ENCODE measurements around the gene XAB2.
A peak's percentile ranks its signal among the peaks of the same experiment; 100 is the strongest.

Gene XAB2

DNA sequence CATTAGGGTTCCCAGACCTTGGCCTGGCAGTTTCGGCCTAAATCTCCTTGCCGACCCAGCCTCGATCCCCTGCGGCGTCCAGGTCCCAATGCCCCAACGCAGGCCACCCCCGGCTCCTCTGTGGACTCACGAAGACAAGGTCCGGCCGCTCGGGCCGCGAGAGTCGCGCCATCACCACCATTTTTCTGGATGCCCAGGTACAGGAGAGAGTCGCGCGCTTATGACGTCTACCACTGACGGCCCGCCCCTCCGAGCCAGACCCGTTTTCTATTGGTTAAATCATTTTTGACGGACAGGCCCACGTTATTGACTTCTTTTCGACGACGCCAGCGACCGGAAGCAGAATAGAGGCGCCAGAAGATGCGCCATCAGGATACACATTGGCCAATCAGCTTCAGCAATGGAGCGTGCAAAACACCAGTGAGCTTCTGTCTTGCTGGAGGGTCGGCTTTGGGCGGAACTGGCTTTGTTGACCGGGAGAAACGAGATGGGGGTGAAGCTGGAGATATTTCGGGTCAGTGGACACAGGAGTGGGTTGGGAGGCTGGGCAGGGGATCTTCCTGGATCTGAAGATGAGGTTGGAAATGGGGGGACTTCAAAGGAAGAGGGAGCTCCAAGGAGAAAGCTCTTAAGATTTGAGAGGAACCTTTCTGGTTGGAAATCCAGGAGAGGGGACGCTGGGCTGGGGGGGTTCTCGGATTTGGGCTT is at the start of gene XAB2, which contains the start of gene PET100:
TSS of gene XAB2 (minus strand) at position 199 of the 708 bp plus-strand sequence. CDS start at position 181, 18 bp downstream.
TSS of gene PET100 (plus strand) at position 447 of the 708 bp plus-strand sequence. CDS start at position 488, 41 bp downstream.
- DNase-seq = peak; percentile 97

DNA sequence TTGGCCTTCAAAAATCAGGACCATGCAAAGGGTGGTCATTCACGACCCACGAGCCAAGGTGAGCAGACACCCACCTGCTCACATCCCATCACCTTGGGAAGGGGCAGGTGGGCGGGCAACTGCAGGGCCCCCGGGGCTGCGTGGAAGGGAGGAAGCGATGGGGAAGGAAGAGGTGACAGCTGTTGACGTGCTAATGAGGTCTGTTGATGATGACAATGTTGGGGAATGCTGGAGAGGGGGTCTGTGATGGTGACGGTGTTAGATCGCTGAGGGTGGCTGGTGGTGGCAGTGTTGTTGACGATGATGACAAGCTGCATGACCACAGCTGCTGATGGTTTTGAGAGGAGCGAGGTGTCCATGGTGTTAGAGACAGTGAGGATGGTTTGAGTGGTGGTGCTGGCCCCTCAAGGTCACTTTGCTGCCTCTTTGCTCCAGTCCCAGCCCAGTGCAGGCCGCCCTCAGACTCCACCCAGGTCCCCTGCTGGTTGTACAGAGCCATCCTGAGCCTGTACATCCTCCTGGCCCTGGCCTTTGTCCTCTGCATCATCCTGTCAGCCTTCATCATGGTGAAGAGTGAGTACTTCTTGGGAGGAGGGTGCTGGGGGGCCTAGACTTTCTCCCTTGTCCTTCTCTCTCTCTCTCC is 48.4 kb upstream of the XAB2 start:
- no peak for DNase-seq

DNA sequence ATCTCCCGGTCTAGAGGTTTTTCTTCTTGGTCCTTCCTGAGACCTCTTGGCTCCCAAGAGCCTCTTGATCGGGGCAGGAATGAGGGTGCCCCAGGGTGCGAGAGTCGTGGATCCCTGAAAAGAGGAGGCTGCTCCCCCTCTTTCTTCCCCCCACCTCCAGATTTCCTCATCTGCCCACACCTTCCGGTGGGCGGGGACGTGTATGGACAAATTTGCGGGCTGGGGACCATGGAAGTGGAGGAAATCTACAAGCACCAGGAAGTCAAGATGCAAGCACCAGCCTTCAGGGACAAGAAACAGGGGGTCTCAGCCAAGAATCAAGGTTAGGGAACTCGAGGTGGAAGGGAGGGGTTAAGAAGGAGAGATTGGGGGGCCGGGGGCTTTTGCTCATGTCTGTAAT is 47.5 kb upstream of the XAB2 start, which contains the start of gene MCEMP1:
TSS of gene MCEMP1 (plus strand) at position 237 of the 400 bp plus-strand sequence. CDS start at position 268, 31 bp downstream.
- no peak for DNase-seq

GRCh38 chr19:7676376-7676775 is 47.0 kb upstream of the XAB2 start:
- no peak for DNase-seq

DNA sequence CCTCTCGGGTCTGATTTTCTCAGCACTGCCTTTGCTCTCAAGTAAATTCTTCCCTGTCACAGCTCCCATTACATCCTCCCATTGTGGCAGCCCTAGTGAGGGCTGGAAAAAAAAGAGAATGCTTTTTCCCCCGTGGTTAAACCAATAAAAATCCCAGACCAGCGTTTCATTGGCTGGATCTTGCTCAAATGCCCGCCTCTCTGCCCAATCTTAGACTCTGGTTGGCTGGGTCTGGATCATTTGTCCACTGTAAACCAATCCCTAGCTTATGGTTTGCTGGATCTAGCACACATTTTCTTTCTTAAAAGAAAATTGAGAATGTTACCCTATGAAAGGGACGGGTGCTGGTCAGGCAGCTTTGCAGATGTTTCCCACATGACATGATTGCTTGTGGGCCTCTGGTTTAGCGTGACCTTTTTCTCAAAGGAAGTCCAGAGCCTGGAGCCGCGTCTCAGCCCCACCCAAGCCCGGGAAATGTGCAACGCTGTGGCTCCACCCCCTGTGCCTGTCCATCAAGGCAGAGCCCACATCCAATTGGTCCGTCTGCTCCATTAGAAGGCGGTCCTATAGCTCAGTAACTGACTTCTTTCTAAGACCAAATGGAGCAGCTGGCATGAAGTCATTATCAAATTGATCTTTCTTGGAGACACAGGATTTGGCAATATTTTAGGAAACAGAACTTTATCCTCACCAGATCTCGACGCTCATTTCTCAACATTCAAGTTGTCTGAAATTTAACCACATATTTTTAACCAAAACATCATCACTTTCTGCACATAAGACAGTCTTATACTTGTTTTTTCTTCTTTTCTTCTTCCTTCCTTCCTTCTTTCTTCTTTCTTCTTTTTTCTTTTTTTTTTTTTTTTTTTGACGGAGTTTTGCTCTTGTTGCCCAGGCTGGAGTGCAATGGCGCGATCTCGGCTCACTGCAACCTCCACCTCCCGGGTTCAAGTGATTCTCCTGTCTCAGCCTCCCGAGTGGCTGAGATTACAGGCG is 45.0 kb upstream of the XAB2 start:
- no peak for DNase-seq

DNA sequence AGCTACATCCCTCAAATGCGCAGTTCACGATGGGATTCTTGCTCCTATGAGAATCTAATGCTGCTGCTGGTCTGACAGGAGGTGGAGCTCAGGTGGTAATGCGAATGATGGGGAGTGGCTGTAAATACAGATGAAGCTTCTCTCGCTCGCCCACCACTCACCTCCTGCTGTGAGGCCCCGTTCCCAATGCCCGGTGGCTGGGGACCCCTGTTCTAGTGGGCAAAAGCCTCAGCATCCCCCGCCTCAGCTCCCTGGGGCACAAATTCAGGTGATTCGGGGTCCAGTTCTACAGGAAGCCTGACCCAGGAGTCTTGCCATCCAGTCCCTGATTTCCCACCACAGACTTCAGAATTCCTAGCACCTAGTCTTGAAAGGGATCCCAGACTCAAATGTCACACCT is 43.2 kb upstream of the XAB2 start:
- no peak for DNase-seq

DNA sequence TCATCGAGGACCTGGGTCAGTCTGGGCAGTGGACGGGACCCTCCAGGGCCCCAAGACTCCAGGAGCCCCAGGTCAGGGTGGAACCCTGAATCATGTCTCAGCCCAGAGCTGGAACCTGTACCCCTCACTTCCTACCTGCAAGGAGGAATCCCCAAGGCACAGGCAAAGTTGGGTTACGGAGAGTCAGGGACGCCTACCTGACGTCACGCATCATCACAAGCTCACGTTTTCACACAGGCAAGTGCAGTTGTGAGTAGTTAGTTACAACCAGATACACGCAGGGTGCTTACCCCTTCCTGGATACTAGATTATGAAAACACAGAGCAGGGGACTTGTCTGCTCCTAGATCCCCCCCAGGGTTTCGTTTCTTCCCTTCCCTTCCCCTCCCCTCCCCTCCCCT is 41.4 kb upstream of the XAB2 start:
- DNase-seq = no peak

DNA sequence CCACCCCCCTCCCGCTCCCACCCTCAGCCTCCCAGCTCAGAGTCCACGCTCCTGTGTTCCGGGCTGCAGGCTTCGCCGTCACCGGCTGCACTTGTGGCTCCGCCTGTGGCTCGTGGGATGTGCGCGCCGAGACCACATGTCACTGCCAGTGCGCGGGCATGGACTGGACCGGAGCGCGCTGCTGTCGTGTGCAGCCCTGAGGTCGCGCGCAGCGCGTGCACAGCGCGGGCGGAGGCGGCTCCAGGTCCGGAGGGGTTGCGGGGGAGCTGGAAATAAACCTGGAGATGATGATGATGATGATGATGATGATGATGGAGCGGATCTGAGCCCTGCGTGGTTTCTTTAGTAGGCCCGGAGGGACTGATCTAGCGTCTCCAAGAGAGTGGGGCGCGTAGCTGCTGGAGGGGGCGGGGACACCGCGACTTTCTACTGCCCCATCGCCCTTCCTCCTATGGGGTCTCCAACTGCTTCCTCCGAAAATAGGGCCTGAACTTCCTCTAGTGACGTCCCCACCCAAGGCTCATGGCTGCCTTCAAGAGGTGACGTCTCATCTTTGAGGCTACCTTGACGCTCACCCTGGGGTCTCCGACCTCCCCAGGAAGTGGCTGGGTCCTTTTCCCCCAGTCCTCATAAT is 40.9 kb upstream of the XAB2 start:
- no peak for DNase-seq

DNA sequence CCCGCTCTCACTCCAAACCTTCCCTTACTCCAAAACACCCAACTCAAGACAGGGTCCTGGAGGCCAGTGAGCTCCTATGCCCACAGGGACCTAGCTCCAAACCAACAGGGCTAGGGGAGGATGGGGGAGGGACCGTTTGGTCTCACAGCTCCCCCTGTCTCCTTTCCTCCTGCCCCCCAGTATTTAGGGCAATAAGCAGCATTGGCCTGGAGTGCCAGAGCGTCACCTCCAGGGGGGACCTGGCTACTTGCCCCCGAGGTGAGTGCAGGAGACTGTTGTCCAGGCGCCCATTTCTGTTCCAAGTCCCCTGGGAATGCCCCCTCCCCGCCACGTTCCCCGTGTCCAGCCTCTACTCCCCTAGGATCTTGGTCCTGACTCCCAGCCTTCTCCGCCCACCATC is 40.3 kb upstream of the XAB2 start:
- no peak for DNase-seq

DNA sequence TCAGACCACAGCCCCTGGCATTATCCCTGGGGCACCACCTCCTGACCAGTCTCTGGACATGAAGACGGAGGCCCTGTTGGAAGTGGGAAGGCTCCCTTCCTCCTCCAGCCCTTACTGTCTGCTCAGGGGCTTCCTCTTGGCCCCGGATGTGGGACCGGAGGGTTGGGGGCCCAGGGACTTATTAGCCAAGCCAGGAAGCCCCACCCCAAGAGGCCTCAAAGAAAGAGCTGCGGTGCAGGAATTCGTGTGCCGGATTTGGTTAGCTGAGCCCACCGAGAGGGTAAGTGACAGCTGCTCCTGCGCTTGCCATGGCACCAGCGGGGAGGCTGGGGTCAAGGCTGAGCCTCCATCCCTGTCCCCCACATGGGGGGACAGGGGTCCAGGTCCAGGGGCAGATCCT is 39.5 kb upstream of the XAB2 start, which contains the start of gene RETN:
TSS of gene RETN (plus strand) at position 208 of the 400 bp plus-strand sequence. CDS start 278 bp downstream, outside the sequence.
- DNase-seq = no peak

GRCh38 chr19:7665076-7665475 is 35.7 kb upstream of the XAB2 start:
- DNase-seq = no peak

DNA sequence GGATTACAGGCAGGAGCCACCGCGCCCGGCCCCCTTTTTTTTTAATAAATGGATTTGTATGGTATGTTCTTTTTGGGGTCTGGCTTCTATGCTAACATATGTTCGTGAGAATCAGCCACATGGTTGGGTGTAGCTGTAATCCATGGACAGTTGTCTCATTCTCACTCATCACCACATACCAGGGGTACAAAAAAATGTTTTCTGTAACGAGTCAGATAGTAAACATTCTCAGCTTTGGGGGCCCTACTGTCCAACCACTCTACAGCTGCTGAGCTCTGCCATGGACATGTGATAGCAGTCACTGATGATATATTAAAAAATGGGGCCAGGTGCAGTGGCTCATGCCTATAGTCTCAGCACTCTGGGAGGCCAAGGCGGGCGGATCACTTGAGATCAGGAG is 34.4 kb upstream of the XAB2 start:
- DNase-seq = no peak

GRCh38 chr19:7662657-7663056 is 33.3 kb upstream of the XAB2 start:
- no peak for DNase-seq

DNA sequence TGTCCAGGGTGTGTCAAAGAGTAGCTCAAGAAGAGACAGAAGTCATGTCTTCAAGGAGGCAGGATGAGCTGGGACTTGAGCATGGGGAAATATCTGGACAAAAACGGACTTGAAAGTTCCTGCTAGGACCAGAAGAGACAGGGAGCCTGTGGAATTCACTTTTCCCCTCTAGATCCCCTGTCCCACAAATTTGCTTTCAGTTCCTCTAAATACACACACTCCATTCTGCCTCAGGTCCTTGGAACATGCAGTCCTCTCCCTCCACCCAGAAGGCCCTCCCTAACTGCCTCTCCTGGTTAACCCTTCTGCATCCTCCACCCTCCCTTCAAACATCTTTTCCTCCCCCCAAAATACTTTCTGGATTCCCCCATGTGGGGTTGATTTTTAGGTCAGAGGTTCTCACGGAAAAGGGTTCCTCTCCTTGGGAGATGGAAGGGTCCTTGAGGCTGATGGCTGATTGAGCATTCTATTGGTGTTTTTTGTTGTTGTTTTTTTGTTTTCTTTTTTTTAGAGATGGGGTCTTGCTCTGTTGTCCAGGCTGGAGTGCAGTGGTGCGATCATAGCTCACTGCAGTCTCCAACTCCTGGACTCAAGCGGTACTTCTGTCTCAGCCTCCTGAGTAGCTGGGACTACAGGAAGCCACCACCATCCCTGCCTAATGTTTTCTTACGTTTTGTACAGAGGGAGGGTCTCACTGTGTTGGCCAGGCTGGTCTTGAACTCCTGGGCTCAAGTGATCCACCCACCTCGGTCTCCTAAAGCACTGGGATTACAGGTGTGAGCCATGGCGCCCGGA is 32.6 kb upstream of the XAB2 start:
- DNase-seq = no peak

DNA sequence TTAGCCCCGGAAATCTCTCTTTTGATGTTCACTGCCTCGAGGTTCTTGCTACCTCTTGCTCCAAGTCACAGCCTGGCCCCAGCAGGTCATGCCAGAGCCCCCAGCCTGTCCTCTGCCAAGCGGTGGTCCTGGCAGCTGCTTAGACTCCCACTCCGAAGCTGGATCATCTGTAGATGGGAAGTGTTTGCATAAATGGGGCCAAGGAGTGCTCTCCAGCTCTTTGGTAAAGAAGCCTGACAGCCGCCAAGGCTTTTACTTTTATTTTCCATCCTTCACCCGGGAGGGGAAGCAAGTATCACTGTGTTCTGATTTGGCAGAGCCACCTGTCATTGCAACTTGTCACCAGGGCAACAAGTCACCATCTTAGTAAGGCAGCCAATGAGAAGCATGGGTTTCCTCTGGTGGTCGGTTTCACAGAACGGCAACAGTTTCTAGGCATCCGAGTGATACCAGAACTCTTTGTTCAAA is 28.9 kb upstream of the XAB2 start:
- peak; percentile 44 for DNase-seq

DNA sequence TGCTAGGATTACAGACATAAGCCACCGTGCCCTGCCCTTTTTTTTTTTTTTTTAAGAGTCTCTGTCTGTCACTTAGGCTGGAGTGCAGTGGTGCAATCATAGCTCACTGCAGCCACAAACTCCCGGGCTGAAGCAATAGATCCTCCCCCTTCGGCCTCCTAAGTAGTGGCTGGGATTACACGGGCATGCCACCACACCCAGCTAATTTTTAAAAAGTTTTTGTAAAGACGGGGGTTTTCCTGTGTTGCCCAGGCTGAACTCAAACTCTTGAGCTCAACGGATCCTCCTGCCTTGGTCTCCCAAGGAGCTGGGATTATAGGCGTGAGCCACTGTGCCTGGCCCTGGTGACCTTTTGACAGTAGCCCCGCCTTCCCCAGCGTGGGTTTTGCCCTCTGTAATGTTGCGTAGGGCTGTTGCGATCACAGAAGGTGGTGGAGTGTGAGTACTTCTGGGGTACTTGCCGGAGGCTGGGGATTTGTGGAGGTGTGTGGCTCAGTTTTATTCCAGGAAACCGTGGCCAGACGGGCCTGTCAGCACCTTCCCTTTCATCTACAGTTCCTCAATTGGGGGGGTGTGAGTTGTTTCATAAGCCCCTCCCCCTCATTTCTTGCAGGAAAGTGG is 27.9 kb upstream of the XAB2 start:
- no peak for DNase-seq

DNA sequence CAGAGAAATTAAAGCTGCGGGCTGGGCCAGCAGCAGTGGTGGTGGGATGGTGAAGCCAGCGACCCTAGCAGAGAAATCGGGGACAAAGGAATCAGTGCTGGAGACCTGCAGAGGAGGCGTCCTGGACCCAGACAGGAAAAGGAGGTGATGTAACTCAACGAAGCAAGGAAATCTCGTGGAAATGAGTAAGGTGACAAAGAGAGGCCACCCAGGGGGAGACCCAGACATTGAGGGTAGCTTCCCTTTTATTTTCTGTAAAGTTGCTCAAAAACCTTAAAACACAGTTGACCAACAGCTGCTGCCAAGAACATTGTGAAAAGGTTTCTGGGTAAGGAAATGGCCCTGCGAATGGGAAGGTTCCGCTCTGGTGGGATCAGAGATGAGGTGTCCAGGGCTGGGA is 26.2 kb upstream of the XAB2 start:
- no peak for DNase-seq

- DNase-seq = no peak
These were observed 25.1 kb upstream of the XAB2 start for GRCh38 chr19:7654401-7654800.

- peak; percentile 46 for DNase-seq
These were observed 22.8 kb upstream of the XAB2 start for GRCh38 chr19:7652061-7652641.

DNA sequence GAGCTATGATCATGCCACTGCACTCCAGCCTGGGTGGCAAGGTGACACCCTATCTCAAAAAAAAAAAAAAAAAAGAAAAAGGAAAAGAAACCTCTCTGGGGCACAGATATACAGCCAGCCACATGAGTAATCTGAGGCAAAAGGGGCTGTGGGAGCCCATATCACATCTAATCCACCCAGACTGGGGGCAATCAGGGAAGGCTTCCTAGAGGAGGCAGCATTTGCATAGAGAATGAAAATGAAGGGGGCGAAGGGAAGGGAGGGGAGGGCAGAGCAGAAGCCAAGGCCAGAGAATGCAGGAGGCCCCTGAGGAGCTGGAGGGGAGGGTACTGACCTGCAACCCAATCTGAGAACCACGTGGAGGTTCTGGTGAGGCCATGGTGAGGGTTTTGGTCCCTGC is 20.8 kb upstream of the XAB2 start:
- DNase-seq = no peak
